HG03064 (cell line): Measurements from ENCODE around the gene GPA33.

ENCODE experiments used
- ATAC-seq: cut with Tn5 transposase; IDR thresholded peaks from one replicate; pipeline ENCODE4 v1.9.1; 2021; ENCODE audit warnings: low read depth; ENCODE audit not compliant: unreplicated experiment

GPA33 gene

GRCh38 chr1:167088746-167089417, 1.3 kb downstream of the GPA33 start:
- ATAC-seq: no peak

DNA sequence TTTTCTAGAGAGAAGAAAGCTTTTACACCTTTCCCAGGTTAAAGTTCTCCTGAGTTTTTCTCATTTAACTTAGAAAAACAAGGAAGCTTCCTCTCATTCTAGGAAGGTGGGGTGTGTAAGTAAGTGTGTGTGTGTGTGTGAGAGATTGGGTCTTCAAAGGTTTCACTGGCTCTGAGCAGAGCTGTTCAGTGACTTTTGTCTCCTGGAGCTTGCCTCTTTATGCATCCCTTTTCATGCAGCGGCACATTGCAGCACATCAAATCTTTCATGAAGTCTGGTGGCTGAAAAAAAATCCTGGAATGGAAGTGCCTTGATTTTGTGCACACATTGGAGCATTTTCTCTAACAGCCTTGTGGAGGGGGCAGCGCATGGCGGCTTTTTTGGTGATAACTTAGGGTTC, 3.4 kb downstream of the GPA33 start:
- no peak for ATAC-seq

DNA sequence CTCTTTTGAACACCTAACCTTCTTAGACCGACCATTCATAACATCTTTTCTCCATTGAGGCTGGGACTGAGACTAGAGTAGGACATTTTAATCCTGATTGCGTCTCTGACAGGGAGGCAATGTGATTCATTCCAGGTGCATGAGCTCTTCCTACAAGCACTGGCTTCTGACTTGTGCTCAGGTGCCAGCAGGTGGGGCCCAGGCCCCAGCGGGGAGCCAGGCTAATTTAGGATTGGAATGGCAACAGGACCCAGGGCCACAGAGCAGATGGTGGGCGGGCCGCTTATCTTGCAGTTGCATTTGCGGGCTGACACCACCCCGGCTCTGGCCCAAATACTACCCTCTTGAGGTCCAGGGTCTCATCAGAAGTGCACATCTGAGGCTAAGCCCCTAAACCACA, 4.1 kb downstream of the GPA33 start:
- ATAC-seq: no peak

GRCh38 chr1:167084757-167085156, 5.4 kb downstream of the GPA33 start:
- no peak for ATAC-seq

GRCh38 chr1:167083871-167084270, 6.3 kb downstream of the GPA33 start:
- ATAC-seq: no peak

DNA sequence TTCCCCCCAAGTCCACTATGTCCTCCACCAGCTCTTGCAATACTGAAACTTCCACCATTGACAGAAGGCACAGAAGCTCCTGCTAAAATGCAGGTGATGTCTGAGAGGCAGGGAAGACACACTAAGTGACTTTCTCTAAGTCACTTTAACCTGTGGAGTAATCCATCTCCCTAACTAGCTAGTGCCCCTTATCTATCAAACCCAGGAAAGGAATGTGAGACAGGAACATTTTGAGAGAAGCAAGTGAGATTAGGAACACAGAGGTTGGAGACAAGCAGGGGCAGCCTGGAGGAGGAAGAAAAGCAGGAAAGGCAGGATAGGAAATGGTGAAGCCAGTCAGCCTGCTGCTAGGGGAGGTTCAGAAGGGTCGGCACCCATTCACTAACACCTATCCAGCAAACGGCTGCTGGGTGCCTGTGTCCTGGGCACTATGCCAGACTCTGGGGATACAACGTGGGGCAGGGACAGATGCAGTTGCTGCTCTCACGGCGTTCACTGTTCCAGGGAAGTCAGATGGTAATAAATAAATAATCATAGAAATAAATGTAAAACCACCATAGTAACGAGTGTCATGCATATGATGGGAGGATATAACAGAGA, 7.0 kb downstream of the GPA33 start:
- no peak for ATAC-seq

GRCh38 chr1:167082511-167083027, 7.6 kb downstream of the GPA33 start:
- ATAC-seq: no peak

DNA sequence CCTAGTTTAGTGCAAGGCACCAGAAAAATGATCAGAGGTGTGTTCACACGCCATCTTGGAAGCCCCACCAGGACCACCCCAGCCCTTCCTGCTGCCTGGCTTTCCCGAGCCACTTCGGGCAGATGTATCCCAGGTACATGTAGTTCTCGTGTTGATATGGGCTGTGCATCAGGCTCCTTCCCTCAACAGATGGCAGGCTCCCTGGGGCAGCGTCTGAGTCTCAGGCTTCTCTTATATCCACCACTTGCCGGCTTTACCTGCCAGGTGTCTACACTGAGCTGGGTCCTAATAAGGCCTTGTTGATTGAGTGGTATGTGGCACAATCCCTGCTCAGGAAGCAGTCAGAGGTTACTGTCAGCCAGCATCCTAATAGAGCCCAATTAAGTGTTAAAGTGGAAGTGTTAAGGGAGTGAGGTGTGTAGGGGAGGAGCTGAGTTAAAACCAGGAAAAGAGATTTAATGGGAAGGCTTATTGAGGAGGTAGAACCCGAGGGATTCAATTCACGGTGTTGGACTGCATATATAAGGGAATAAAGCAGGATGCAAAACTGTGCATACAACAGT, 8.5 kb downstream of the GPA33 start:
- ATAC-seq: no peak

- no peak for ATAC-seq
Observed at GRCh38 chr1:167077868-167078210, 12.3 kb downstream of the GPA33 start.

- ATAC-seq: no peak
Observed at GRCh38 chr1:167077128-167077867, 12.9 kb downstream of the GPA33 start.

DNA sequence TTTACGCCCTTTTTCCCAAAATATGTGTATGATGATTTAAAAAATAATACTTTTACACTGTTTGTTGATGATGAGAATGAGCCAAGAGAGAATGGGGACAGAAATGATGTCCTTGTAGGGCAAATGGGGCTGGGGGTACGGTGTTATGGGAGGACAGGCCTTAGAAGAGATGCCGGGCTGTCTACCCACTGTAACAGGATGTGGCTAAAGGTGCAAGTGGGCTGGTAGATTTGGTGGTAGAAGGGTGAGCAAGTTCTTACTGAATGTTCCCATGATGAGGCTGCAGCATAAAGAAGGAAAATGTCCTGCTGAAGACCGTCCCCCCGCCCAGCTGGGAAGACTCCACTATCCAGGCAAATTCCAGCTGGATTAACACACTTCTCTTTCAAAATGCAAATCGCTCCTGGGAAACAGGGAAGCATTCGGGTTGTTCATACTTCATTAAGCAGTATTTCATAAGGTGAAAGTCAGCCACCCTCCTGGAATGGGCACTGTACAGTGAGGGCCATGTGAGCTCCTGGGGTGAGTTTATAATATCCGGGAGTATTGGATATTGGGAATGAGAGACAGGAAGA, 14.0 kb downstream of the GPA33 start:
- ATAC-seq: no peak

GRCh38 chr1:167071286-167071685, 18.9 kb downstream of the GPA33 start:
- no peak for ATAC-seq

DNA sequence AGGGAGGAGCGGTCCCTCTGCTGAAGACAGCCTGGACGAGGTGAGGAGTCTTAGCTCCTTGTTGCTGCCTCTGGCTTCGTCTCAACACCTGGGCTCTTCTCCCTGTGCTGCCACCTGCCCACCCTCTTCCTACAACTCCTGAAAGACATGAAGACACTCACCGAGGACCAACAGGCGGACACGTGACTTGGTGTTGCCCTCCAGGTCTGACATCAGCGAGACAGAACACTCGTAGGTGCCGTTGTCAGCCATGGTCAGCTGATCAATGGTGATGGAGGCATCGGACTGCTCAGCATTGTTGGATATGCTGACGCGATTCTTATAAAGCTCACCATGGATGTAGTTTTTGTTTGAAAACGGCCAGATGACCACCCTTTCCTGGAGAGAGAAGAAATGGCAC, 21.4 kb downstream of the GPA33 start:
- ATAC-seq: no peak

DNA sequence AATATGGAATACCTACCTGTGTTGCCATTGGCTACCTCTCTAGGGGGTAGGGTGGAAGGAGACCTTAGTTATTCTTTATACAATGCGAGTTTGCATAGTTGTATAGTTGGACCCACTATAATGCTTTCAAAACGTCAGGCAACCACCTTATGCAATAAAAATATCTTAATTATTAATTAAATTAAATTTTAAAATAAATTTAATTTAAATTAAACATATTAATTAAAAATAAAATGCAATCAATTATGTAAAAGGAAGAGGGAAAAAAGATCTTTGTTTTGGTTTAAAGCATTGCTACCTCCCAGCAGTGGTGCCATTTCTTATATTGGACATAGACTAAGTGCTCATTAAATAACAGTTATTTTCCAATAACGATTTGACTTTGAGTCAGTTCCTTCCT, 22.3 kb downstream of the GPA33 start:
- no peak for ATAC-seq

DNA sequence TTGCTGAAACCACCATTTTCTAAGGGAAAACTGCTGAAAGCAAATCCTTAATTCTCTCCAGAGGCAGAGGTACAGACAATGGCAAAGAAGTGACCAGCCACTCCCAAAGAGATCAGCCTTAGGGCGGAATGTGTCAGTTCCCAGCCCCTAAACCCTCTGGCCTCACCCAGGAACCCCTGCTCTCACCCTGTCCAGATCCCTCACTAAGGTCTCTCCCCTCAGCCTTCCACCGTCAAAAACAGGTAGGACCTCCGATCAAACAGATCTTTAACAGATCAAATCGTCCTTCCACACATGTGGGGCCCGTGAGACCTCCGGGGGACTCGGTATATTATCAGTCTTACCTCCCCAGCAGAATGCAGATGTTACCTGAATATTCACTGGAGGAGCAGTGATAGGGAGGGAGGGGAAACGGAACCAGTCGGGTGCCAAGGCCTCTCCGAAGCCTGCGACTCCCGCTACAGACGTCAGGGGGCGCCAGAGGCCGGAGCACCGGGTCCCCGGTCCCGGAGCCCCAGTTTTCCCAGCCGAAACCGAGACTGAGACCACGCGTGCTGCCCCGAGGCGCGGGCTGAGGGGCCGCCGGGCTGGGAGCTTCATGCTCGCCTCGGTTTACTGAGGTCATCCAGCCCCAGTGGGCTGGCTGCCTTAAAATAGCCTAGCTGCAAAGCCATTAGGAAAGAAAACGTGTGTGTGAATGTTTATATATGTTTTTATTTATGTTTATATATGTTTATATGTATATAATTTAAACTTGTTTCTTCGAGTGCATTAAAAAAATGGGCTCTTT, 23.6 kb downstream of the GPA33 start:
- ATAC-seq: no peak

DNA sequence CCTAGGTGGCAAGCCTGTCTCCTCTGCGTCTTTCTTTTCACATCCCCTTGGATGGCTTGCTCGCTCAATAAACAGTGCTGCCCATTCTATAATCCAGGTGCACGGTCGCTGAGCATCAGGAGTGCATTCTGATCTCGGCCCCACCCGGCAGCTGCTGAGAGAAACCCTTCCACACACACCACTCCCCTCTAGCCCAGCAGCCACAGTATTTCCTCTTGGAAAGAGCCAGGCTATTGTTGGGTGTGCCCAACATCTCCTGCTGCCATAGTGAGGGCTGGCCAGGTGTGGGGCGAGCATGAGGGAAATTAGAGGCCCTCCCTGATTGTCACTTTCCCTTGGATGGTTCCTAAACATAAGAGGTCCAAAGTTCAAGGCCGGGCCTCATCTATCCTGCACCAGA, 24.7 kb downstream of the GPA33 start:
- ATAC-seq: no peak

GRCh38 chr1:167064621-167065020, 25.6 kb downstream of the GPA33 start:
- no peak for ATAC-seq

DNA sequence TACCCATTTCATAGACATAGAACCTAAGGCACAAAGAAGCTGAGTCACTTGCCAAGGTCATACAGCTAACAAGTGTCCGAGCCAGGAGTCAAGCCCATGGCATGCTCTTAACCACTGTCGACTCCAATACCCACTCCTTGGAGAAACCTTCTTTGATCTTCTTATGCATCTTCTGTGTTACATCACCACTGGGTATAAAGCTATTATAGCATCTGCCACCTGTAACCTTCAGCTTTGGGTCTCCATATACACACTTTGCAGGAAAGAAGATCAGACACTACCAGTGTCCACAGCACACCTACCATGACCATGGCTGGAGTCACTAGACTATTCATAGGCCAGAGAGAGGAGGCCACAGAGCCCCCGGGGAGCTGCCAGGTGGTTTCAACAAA, 29.1 kb downstream of the GPA33 start:
- no peak for ATAC-seq

DNA sequence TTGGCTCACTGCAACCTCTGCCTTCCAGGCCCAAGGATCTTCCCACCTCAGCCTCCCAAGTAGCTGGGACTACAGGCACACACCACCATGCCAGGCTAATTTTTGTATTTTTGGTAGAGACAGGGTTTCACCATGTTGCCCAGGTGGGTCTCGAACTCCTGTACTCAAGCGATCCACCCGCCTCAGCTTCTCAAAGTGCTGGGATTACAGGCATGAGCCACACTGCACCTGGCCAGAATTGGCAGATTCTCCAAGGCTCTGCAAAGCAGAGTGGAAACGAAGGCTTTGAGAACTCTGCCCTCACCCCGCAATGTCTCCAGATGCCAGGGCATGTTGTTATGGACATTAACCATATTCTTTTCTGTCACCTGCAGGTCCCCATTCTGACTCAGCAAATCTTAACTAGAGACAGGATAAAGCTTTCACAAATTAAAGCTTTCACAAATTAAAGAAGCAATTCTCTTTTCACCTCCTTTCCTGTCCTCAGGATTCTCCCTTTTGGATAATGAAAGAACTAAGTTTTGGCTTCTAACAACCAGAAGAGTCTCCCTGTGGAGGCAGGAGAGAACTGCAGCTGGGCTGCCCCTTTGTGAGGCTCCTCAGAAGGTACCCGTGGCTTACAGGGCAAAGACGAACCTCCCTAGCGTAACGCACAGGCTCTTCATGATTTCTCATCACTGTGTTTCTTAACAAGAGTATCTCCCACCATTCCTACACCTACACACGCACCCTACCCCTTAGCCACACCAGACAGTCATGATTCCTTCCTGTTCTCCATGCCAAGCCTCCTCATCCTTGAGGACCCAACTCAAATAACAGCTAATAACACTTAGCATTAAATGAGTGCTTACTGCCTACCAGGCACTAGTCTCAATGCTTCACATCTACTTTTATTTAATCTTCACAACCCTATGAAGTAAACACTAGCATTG, 29.8 kb downstream of the GPA33 start:
- ATAC-seq: no peak

- no peak for ATAC-seq
Observed at GRCh38 chr1:167059809-167060107, 30.4 kb downstream of the GPA33 start.
